Brain pericyte (primary cell): ENCODE measurements around the gene CUZD1.

ENCODE experiments used
- DNase-seq: peaks from one replicate; pipeline ENCODE4 v3.0.0-alpha.2; 2012; ENCODE audit warnings: low read depth, low spot score

Gene CUZD1

GRCh38 chr10:122814493-122814892, 31.2 kb downstream of the CUZD1 start:
- DNase-seq, result no peak

- no peak for DNase-seq
Measured at GRCh38 chr10:122812751-122813150, 32.9 kb downstream of the CUZD1 start.

- no peak for DNase-seq
Measured at GRCh38 chr10:122802282-122802681, 43.4 kb downstream of the CUZD1 start.

- no peak for DNase-seq
Measured at GRCh38 chr10:122798704-122799231, 46.9 kb downstream of the CUZD1 start.

GRCh38 chr10:122796796-122797195, 48.9 kb downstream of the CUZD1 start:
- DNase-seq, result no peak

GRCh38 chr10:122795924-122796323, 49.7 kb downstream of the CUZD1 start:
- DNase-seq, result no peak

GRCh38 chr10:122786269-122786668, 59.4 kb downstream of the CUZD1 start:
- no peak for DNase-seq

- DNase-seq, result no peak
Measured at GRCh38 chr10:122782911-122783310, 62.7 kb downstream of the CUZD1 start.
